GM18861 (cell line): ENCODE measurements around the gene CCDC188.

Experiments
- ATAC-seq: cut with Tn5 transposase; IDR thresholded peaks from one replicate; pipeline ENCODE4 v1.9.1; 2021; ENCODE audit not compliant: unreplicated experiment

The CCDC188 gene

GRCh38 chr22:20108757-20109230 is 42.1 kb downstream of the CCDC188 start:
- no peak for ATAC-seq

DNA sequence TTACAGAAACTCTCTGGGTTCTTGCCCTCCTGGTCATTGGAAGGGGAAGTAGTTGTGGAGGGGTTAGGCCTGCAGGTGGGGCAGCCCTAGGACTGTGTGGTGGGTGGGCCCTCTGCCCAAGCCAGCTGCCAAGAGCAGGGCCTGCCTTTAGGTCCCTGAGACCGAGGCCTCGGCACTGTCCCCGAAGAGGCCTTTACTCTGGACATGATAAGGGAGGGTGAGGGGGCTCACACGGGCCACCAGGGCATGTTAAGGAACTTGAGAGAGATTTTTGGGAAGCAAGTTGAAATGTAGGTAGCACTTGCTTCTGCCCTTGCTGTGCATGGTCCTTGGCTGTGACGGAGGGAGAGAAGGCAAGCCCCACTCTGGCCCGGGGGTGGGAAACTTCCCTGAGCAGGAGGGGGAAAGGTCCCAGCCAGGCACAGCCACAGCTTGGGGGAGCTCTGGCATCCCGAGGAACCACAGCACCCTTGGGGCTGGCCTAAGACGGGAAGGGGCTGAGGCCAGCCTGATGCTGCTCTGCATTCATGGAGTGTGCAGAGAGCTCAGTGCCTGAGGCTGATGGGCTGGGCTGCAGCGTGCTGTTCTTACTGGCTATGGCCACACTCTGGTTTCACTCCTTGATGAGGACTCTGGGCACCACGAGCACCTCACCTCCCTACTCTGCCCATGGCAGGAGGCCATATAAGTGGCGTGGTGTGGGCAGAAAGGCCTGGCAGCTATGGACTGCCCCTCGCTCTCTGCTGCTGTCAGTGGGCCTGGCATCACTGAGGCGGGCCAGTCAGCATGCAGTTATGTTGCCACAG is 42.7 kb downstream of the CCDC188 start:
- no peak for ATAC-seq

DNA sequence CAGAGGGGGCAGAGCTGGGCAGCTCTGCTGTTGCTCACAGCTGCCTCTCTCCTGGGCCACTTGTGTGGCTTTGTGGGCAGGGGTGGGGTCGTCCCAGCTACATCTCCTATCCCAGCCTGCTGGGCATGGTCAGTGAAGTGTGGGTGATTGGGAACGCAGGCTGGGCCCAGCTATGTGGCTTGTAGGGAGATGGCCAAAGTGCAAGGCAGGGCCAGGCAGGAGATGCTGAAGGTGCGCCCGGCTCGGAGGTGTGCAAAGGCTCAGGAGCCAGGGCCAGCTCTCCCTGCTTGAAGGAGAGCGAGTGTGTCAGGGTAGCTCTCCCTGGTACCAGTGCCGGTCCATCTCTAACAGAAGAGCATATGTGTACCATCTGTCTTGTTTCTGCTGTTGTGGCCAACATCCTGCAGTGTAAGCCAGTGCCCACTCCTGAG is 43.4 kb downstream of the CCDC188 start:
- no peak for ATAC-seq

- no peak for ATAC-seq
Measured at GRCh38 chr22:20106849-20107237, 44.0 kb downstream of the CCDC188 start.

DNA sequence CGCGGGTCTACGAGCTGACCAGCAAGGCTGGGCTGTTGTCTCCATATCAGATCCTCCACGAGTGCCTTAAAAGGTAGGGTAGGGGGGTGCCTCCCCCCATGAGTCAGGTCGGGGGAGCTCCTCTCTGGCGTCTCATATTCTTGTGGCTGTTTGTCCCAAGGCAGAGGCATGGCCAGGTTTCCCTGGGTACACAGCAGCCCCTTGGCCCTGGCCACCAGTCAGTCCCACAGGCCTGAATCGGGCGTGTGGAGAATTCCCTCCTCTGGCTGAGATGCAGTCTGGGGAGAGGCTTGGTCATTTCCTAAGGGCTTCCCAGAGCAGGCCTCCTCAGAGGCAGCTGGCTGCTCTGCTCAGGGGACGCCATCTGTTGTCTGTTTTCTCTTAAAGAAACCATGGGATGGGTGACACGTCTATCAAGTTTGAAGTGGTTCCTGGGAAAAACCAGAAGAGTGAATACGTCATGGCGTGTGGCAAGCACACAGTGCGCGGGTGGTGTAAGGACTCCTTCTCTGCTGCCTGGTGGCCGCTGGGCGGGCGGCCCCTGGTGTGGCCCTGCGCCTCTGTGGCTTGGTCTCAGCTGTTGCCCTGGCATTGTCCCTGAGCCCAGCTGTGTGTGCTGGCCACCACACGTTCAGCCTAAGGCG is 44.5 kb downstream of the CCDC188 start:
- no peak for ATAC-seq

GRCh38 chr22:20105456-20106204 is 45.2 kb downstream of the CCDC188 start:
- no peak for ATAC-seq

DNA sequence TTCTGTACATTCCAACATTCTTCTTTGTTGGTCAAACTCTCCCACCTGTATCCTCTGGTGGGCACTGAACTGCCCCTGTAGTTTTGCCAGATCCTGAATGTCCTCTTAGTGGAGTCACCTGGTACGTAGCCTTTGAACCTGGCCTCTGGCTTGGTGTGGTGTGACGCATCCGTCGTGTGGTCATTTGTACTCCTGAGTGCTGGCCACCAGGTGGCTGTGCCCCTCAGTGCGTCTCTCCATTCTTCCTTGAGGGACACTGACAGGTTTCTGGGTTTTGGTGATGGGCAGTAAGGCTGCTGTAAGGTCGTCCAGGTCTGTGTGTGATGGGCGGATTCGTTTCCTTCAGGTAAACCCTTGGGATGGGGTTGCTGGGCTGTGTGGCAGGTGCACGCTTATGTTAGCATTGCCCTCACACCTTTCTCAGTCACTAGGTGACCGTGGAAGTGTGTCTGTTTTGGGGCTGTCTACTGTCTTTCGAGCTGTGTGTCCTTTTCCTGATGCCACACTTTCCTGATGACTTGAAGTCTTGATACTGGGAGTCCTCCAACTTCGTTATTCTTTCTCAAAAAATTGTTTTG is 48.6 kb downstream of the CCDC188 start:
- no peak for ATAC-seq

- ATAC-seq, result no peak
Measured at GRCh38 chr22:20101638-20102037, 49.2 kb downstream of the CCDC188 start.

DNA sequence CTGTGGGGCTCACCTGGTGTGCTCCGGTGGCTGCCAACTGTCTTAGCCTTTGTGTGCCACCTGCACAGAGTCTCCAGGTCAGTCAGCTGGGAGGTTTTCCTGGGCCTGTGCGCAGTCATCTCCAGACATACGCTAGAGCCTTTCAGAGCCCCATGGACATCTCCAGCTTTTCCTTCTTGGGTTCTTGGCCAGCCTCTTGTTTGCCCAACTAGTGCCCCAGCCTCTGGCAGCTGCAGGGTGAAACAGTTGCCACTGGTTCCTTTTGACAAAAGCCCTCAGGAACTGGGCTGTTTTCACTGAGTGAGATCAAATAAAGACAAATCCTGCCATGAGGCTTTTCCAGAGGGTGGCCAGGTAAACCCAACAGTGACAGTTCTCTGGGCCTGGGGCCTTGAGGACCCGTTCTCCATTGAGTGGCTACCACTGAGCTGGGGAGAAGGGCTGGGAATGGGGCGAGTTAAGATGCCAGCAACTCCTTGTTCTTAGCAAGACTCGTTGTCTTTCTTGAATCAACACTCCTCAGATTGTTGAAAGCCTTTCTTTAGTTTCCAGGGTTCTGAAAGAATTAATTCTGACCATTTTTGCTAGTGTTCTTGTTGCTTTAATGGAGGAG is 51.6 kb downstream of the CCDC188 start:
- no peak for ATAC-seq
